H1 (cell line): ENCODE data around the gene C1QL3. TPM values are rescaled to one million over a fixed set of nuclear protein-coding genes. Genes with fewer than 3 reads are reported as not detected.

Experiments
- BCL11A ChIP-seq, 2 experiments: IDR thresholded peaks; one replicate each; pipeline ENCODE4 v1.6.1; 2011; ENCODE audit warnings: low read depth in 2 of 2, low read length in 2 of 2, mild to moderate bottlenecking in 2 of 2
- KDM1A ChIP-seq: fragments of 200-600, 300-600 bp; sonication (generic); IDR thresholded peaks from 2 replicates; pipeline ENCODE4 v1.7.1; 2016; ENCODE audit warnings: mild to moderate bottlenecking, low read length, borderline replicate concordance
- polyA plus RNA-seq, 7 experiments: library from polyadenylated mRNA; depleted of rRNA in 3 of 7; stranded (reverse) in 5 of 7; unstranded in 2 of 7; fragments of >200 nt in 5 of 7; fragments of 200-250 nt in 2 of 7; gene quantifications; 1 replicate in 5 of 7; 2 replicates in 1 of 7; 4 replicates in 1 of 7; pipeline versions ENCODE4 v1.2.1 to v1.2.3, GENCODE V29; 2011 to 2013; ENCODE audit warnings: missing spikeins in 2 of 7, mixed read lengths in 2 of 7
- total RNA-seq: library from RNA; stranded (reverse); fragmentation: NEBNext Ultra II Directional; extraction: Animal tissue kit (Norgen Biotek cat#: 25700); gene quantifications from 2 replicates; pipeline ENCODE4 v1.2.1, GENCODE V29; 2021

Gene C1QL3
- total and polyA plus RNA-seq, 2 of the 8 experiments (the other 6 are each of a cell fraction or from before 2014, with no cell fraction given) = 1.0 to 1.8 TPM

GRCh38 chr10:16510843-16511242 is 10.8 kb downstream of the C1QL3 start (continued):
- no peak for TF ChIP-seq KDM1A
- no peak for TF ChIP-seq BCL11A (IDR thresholded peaks at IDR 0.05; ENCODE audit: low read depth in 2 of 2, low read length in 2 of 2)
